ENCODE results near the gene EPB41L1.

DNA sequence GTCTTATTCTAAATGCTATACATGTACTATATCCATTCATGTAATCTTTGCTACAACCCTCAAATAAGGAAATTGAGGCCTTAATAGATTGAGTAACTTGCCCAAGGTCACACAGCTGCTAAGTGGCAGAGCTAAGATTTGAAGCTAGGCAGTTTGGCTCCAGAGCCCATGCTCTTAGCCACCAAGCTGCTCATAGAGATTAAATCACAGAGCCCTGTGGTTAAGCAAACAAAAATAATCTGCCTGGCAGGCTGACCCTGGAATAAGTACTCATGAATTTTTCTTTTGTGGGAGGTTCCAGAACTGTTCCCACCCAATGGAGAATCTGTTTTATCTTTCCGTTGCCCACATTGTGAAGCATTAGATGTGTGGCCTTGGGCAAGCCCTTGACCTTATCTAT is 89.2 kb downstream of the EPB41L1 start:
- TF ChIP-seq BHLHE40 (IDR thresholded peaks at IDR 0.05; ENCODE audit: borderline replicate concordance) (no peak), L3MBTL2 (conservative IDR thresholded peaks at IDR 0.05) (no peak), SUZ12 (IDR thresholded peaks at IDR 0.05) (no peak)
